Upper lobe of left lung (tissue), 4 donors: ENCODE measurements around the gene SUPT3H.

Experiments
- POLR2A ChIP-seq, 4 donors: fragments of 450-650 bp; IDR thresholded peaks; one replicate each; pipeline ENCODE4 v1.5.1; 2016 to 2017; ENCODE audit warnings: antibody characterized with exemption in 4 of 4, mild to moderate bottlenecking in 2 of 4
- POLR2AphosphoS5 ChIP-seq, 2 donors: sonication (generic); formaldehyde crosslinking; IDR thresholded peaks; one replicate each; pipeline ENCODE4 v1.5.1; 2017; ENCODE audit warnings: antibody characterized with exemption in 2 of 2
- TF ChIP-seq, protein P1 (sequence below), 6 experiments: fragments of 450-650 bp in 4 of 6; fragments of 200-600 bp in 2 of 6; sonication (generic) in 2 of 6; IDR thresholded peaks; one replicate each; pipeline ENCODE4 v1.5.1; 2016 to 2019; ENCODE audit warnings: antibody characterized with exemption in 6 of 6

DNA sequence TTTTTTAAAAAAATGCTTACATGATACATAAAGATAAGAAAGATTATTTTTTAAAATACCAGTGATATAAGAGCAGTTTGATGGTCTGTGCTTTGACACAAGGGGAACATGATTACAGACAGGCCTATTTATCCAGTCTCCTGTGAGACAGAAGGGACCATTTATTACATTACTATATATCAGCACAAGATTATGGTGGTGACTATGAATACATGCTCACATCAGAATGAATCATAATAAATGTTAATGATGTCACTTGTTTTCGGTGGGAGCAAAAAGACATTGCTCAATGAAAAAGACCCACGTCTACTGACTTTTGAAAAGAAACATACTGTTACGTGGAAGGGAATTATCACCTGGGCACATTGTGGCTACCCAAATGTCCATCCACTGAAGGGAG lies 535.1 kb downstream of the SUPT3H start:
- TF ChIP-seq, protein P1, sequence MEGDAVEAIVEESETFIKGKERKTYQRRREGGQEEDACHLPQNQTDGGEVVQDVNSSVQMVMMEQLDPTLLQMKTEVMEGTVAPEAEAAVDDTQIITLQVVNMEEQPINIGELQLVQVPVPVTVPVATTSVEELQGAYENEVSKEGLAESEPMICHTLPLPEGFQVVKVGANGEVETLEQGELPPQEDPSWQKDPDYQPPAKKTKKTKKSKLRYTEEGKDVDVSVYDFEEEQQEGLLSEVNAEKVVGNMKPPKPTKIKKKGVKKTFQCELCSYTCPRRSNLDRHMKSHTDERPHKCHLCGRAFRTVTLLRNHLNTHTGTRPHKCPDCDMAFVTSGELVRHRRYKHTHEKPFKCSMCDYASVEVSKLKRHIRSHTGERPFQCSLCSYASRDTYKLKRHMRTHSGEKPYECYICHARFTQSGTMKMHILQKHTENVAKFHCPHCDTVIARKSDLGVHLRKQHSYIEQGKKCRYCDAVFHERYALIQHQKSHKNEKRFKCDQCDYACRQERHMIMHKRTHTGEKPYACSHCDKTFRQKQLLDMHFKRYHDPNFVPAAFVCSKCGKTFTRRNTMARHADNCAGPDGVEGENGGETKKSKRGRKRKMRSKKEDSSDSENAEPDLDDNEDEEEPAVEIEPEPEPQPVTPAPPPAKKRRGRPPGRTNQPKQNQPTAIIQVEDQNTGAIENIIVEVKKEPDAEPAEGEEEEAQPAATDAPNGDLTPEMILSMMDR (IDR thresholded peaks at IDR 0.05) = no peak
- TF ChIP-seq POLR2A (IDR thresholded peaks at IDR 0.05) = no peak
- no peak for TF ChIP-seq POLR2AphosphoS5 (IDR thresholded peaks at IDR 0.05)
